H1 (cell line): ENCODE data around the gene ANXA2R. TPM values are rescaled to one million over a fixed set of nuclear protein-coding genes. Genes with fewer than 3 reads are reported as not detected.

Experiments used
- CTCF ChIA-PET: fragments of 300-600 bp; sonication (Branson Sonifier 250); formaldehyde crosslinking; loops from one replicate; lab custom pipeline; 2021; ENCODE audit not compliant: partially characterized antibody; lab: Charles Lee
- POLR2A ChIA-PET: fragments of 300-600 bp; sonication (Branson Sonifier 250); formaldehyde crosslinking; loops from one replicate; lab custom pipeline; 2021; ENCODE audit warnings: inconsistent platforms; ENCODE audit not compliant: partially characterized antibody; lab: Charles Lee
- DNase-seq, 2 experiments: peaks; one replicate each; pipeline versions ENCODE4 v3.0.0 to v3.0.0-alpha.2; 2010 to 2022; ENCODE audit warnings: low spot score in 2 of 2, low read depth in 1 of 2, mixed read lengths in 1 of 2
- FAIRE-seq: peaks from 2 replicates; lab custom pipeline; 2011; peaks lifted over from hg19 to GRCh38; lab: Jason Lieb, UNC
- H2AFZ ChIP-seq: 2 replicates; pipeline ENCODE4 v1.8.1; 2012; ENCODE audit warnings: low read length, inconsistent platforms
- H2AK5ac ChIP-seq: 2 replicates; pipeline ENCODE4 v1.6.1; 2013; ENCODE audit warnings: low read depth, low read length
- H2BK120ac ChIP-seq: replicated peaks from 2 replicates; pipeline ENCODE3; 2013; ENCODE audit warnings: low read depth, low read length, inconsistent platforms
- H2BK12ac ChIP-seq: 2 replicates; pipeline ENCODE4 v1.6.1; 2013; ENCODE audit warnings: low read depth, low read length
- H2BK15ac ChIP-seq: 2 replicates; pipeline ENCODE4 v1.6.1; 2013; ENCODE audit warnings: low read length
- H2BK20ac ChIP-seq: 2 replicates; pipeline ENCODE4 v1.6.1; 2013; ENCODE audit warnings: low read length
- H2BK5ac ChIP-seq: 2 replicates; pipeline ENCODE4 v1.6.1; 2013; ENCODE audit warnings: low read depth, low read length
- H3K14ac ChIP-seq: 2 replicates; pipeline ENCODE4 v1.6.1; 2013; ENCODE audit warnings: inconsistent platforms; ENCODE audit not compliant: insufficient read length
- H3K18ac ChIP-seq: 2 replicates; pipeline ENCODE4 v1.6.1; 2013; ENCODE audit warnings: low read length; ENCODE audit errors: extremely low read depth
- H3K23ac ChIP-seq: 2 replicates; pipeline ENCODE4 v1.6.1; 2013; ENCODE audit warnings: inconsistent platforms; ENCODE audit not compliant: insufficient read length
- H3K23me2 ChIP-seq: 2 replicates; pipeline ENCODE4 v1.6.1; 2013; ENCODE audit warnings: low read depth, low read length
- H3K27ac ChIP-seq: 2 replicates; pipeline ENCODE4 v1.6.1; 2011; ENCODE audit warnings: low read depth, low read length, inconsistent platforms
- H3K27me3 ChIP-seq, 4 experiments: replicated peaks in 1 of 4; 1 replicate in 1 of 4; 2 replicates in 3 of 4; pipeline versions ENCODE4 v1.6.1 to v1.8.1; 2011 to 2013; ENCODE audit warnings: low read length in 3 of 4, mild to moderate bottlenecking in 3 of 4, inconsistent platforms in 2 of 4, mixed read lengths in 2 of 4, moderate library complexity in 1 of 4; ENCODE audit not compliant: control insufficient read depth in 3 of 4, insufficient read depth in 3 of 4; ENCODE audit errors: extremely low read depth in 1 of 4
- H3K36me3 ChIP-seq, 4 experiments: 2 replicates each; pipeline versions ENCODE4 v1.6.1 to v1.8.1; 2011 to 2013; ENCODE audit warnings: mild to moderate bottlenecking in 4 of 4, low read length in 3 of 4, moderate library complexity in 2 of 4, control low read depth in 1 of 4, inconsistent platforms in 1 of 4; ENCODE audit not compliant: insufficient read depth in 4 of 4, control insufficient read depth in 2 of 4
- H3K4ac ChIP-seq: replicated peaks from 2 replicates; pipeline ENCODE3; 2013; ENCODE audit warnings: low read length, low read depth, mixed read lengths, inconsistent platforms; ENCODE audit not compliant: insufficient read length
- H3K4me1 ChIP-seq, 4 experiments: replicated peaks in 1 of 4; 1 replicate in 1 of 4; 2 replicates in 3 of 4; pipeline versions ENCODE4 v1.6.1 to v1.8.1; 2011 to 2013; ENCODE audit warnings: low read length in 3 of 4, inconsistent platforms in 2 of 4, mixed read lengths in 1 of 4; ENCODE audit not compliant: insufficient read depth in 4 of 4, control insufficient read depth in 3 of 4
- H3K4me2 ChIP-seq, 2 experiments: 2 replicates each; pipeline versions ENCODE4 v1.6.1 to v1.8.1; 2011 to 2013; ENCODE audit warnings: low read depth in 2 of 2, low read length in 2 of 2, control low read depth in 1 of 2, inconsistent platforms in 1 of 2, mild to moderate bottlenecking in 1 of 2; ENCODE audit not compliant: insufficient read depth in 1 of 2
- H3K4me3 ChIP-seq, 4 experiments: fragments of 200-600, 300-600 bp in 1 of 4; sonication (generic), shearing (Covaris generic), sonication (Bioruptor Twin) in 1 of 4; 2 replicates each; pipeline versions ENCODE4 v1.5.1 to v1.8.1; 2011 to 2016; ENCODE audit warnings: low read length in 4 of 4, low read depth in 3 of 4, control low read depth in 2 of 4, inconsistent platforms in 2 of 4, mild to moderate bottlenecking in 2 of 4, mixed read lengths in 1 of 4, moderate library complexity in 1 of 4; ENCODE audit not compliant: insufficient read depth in 2 of 4; ENCODE audit errors: extremely low read depth in 1 of 4
- H3K56ac ChIP-seq: replicated peaks from 2 replicates; pipeline ENCODE3; 2013; ENCODE audit warnings: low read depth, mild to moderate bottlenecking, mixed read lengths, low read length, inconsistent platforms; ENCODE audit not compliant: insufficient read length
- H3K79me1 ChIP-seq: 2 replicates; pipeline ENCODE4 v1.6.1; 2013; ENCODE audit warnings: low read depth, low read length, control low read depth
- H3K79me2 ChIP-seq, 2 experiments: 2 replicates each; pipeline versions ENCODE4 v1.6.1 to v1.8.1; 2012 to 2013; ENCODE audit warnings: low read length in 2 of 2, mild to moderate bottlenecking in 2 of 2, inconsistent platforms in 1 of 2; ENCODE audit not compliant: insufficient read depth in 2 of 2, control insufficient read depth in 1 of 2
- H3K9ac ChIP-seq, 4 experiments: replicated peaks in 1 of 4; 1 replicate in 1 of 4; 2 replicates in 3 of 4; pipeline versions ENCODE4 v1.6.1 to v1.8.1; 2011 to 2013; ENCODE audit warnings: low read depth in 3 of 4, low read length in 3 of 4, control low read depth in 2 of 4, mild to moderate bottlenecking in 2 of 4, moderate library complexity in 2 of 4, inconsistent platforms in 1 of 4; ENCODE audit errors: extremely low read depth in 1 of 4
- H3K9me3 ChIP-seq, 2 experiments: 2 replicates each; pipeline versions ENCODE4 v1.6.1 to v1.8.1; 2012 to 2013; ENCODE audit warnings: mild to moderate bottlenecking in 2 of 2, moderate library complexity in 2 of 2, control low read depth in 1 of 2, inconsistent platforms in 1 of 2, low read depth in 1 of 2, low read length in 1 of 2, mixed read lengths in 1 of 2; ENCODE audit not compliant: insufficient read depth in 2 of 2
- H4K20me1 ChIP-seq, 2 experiments: replicated peaks in 1 of 2; 2 replicates each; pipeline versions ENCODE3 to v1.8.1; 2011 to 2013; ENCODE audit warnings: inconsistent platforms in 2 of 2, low read length in 2 of 2, mild to moderate bottlenecking in 1 of 2; ENCODE audit not compliant: insufficient read depth in 2 of 2, control insufficient read depth in 1 of 2
- H4K5ac ChIP-seq: 2 replicates; pipeline ENCODE4 v1.6.1; 2013; ENCODE audit warnings: low read length, low read depth, mixed read lengths, inconsistent platforms; ENCODE audit not compliant: insufficient read length
- H4K8ac ChIP-seq: 2 replicates; pipeline ENCODE4 v1.8.0; 2013; ENCODE audit warnings: mild to moderate bottlenecking, moderate library complexity, low read length, inconsistent platforms; ENCODE audit not compliant: insufficient read depth; ENCODE audit errors: extremely low read depth
- H4K91ac ChIP-seq: replicated peaks from 2 replicates; pipeline ENCODE3; 2013; ENCODE audit warnings: low read length, mixed read lengths, inconsistent platforms; ENCODE audit not compliant: insufficient read length
- CEBPB ChIP-seq: IDR thresholded peaks from 2 replicates; pipeline ENCODE4 v1.6.1; 2012; ENCODE audit warnings: low read depth, low read length
- EGR1 ChIP-seq: IDR thresholded peaks from 2 replicates; pipeline ENCODE4 v1.6.1; 2011; ENCODE audit warnings: low read depth, low read length, borderline replicate concordance
- JUND ChIP-seq: IDR thresholded peaks from 2 replicates; pipeline ENCODE4 v1.6.1; 2011; ENCODE audit warnings: mild to moderate bottlenecking, improper control_type of control experiment, low read length
- MAX ChIP-seq: IDR thresholded peaks from 2 replicates; pipeline ENCODE4 v1.6.1; 2012; ENCODE audit warnings: inconsistent platforms
- WGBS, 2 experiments: shearing (Covaris generic) in 1 of 2; methylation state at CpG; one replicate each; pipeline versions ENCODE4 v1.1.6 to v1.1.7; 2013 to 2015; ENCODE audit warnings: low lambda C conversion rate in 2 of 2, mixed read lengths in 2 of 2, inconsistent platforms in 1 of 2, low coverage in 1 of 2, missing lambda C conversion rate in 1 of 2; ENCODE audit not compliant: insufficient replicate concordance in 2 of 2, insufficient coverage in 1 of 2, insufficient read length in 1 of 2; ENCODE audit errors: extremely low coverage in 1 of 2, missing lambda C conversion rate in 1 of 2; 5-methylcytosine and 5-hydroxymethylcytosine counted together
- polyA plus RNA-seq, 7 experiments: library from polyadenylated mRNA; depleted of rRNA in 3 of 7; stranded (reverse) in 5 of 7; unstranded in 2 of 7; fragments of >200 nt in 5 of 7; fragments of 200-250 nt in 2 of 7; gene quantifications; 1 replicate in 5 of 7; 2 replicates in 1 of 7; 4 replicates in 1 of 7; pipeline versions ENCODE4 v1.2.1 to v1.2.3, GENCODE V29; 2011 to 2013; ENCODE audit warnings: missing spikeins in 2 of 7, mixed read lengths in 2 of 7
- total RNA-seq: library from RNA; stranded (reverse); fragmentation: NEBNext Ultra II Directional; extraction: Animal tissue kit (Norgen Biotek cat#: 25700); gene quantifications from 2 replicates; pipeline ENCODE4 v1.2.1, GENCODE V29; 2021

ANXA2R gene
- total and polyA plus RNA-seq, 2 of the 8 experiments (the other 6 are each of a cell fraction or from before 2014, with no cell fraction given), result 0.08 to 0.17 TPM

- Histone ChIP-seq H3K9ac (no peak overlapping the region), H3K4me3 (no peak overlapping the region), H3K56ac (no peak overlapping the region), H3K4ac (no peak overlapping the region), H3K14ac (no peak overlapping the region), H2BK120ac (no peak overlapping the region), H3K4me1 (peaks cover 7 to 18% (median 8%) of the 10 kb centered on the region in 4 experiments), H3K23ac (no peak overlapping the region), H4K5ac (no peak overlapping the region), H4K8ac (no peak overlapping the region), H2BK15ac (no peak overlapping the region), H4K20me1 (peaks cover 7 to 17% of the 10 kb centered on the region in 2 experiments), H3K4me2 (no peak overlapping the region), H3K27ac (no peak overlapping the region), H2BK5ac (no peak overlapping the region), H3K27me3 (peaks cover 25 to 51% (median 41%) of the 10 kb centered on the region in 4 experiments), H2AFZ (no peak overlapping the region), H3K79me2 (no peaks in the 10 kb centered on the region), H3K9me3 (no peaks in the 10 kb centered on the region), H2BK20ac (no peak overlapping the region), H4K91ac (no peak overlapping the region), H2BK12ac (no peak overlapping the region), H2AK5ac (no peak overlapping the region), H3K18ac (no peak overlapping the region), H3K79me1 (no peaks in the 10 kb centered on the region), H3K36me3 (no peaks in the 10 kb centered on the region), H3K23me2 (no peaks in the 10 kb centered on the region; the same call in 1 of the 2 replicates)
- POLR2A ChIA-PET, result interaction anchor here (2.5 to 2.7 kb wide), 2 partner anchors 19 to 22 kb away, joined by 5 to 8 read pairs; no protein-coding TSS in a partner anchor
- TF ChIP-seq EGR1 (no peak), MAX (no peak), CEBPB (no peak), JUND (no peak)
- 87% methylated on average over 1 of the region's 1 CpG; no CpG with 5 or more reads in 1 of the 2 experiments for WGBS, 2 experiments
- DNase-seq (no peak), FAIRE-seq (no peak)
- CTCF ChIA-PET, result interaction anchor here (0.6 to 2.0 kb wide), 9 partner anchors 10 to 291 kb away, joined by 3 to 8 read pairs (median 3); no protein-coding TSS in a partner anchor
Measured at GRCh38 chr5:43046474-43046873, 6.4 kb upstream of the ANXA2R start.
